Neural cell (in vitro differentiated cells): ENCODE measurements around the gene HMX1. TPM values are rescaled to one million over a fixed set of nuclear protein-coding genes. Genes with fewer than 3 reads are reported as not detected.

Source experiments
- H2AFZ ChIP-seq: fragments of 200-600, 300-800 bp; sonication (generic), shearing (Covaris generic); 2 replicates; pipeline ENCODE4 v1.6.0; 2014; ENCODE audit warnings: low read depth, mild to moderate bottlenecking, antibody characterized with exemption, low read length, moderate library complexity
- H3F3A ChIP-seq: fragments of 200-600 bp; shearing (Covaris generic); 2 replicates; pipeline ENCODE4 v1.6.1; 2016; ENCODE audit warnings: mild to moderate bottlenecking, moderate library complexity, mixed read lengths, antibody characterized with exemption, low read length; ENCODE audit not compliant: insufficient read depth, poor library complexity, severe bottlenecking
- H3K27ac ChIP-seq: fragments of 200-600, 300-800 bp; sonication (generic), shearing (Covaris generic); 2 replicates; pipeline ENCODE4 v1.5.1; 2014; ENCODE audit warnings: mild to moderate bottlenecking, low read length, moderate library complexity
- H3K27me3 ChIP-seq: fragments of 300-800, 200-600 bp; sonication (generic), shearing (Covaris generic); 2 replicates; pipeline ENCODE4 v1.6.0; 2014; ENCODE audit warnings: mild to moderate bottlenecking, low read depth, low read length, moderate library complexity; ENCODE audit not compliant: insufficient read depth
- H3K36me3 ChIP-seq: fragments of 300-800, 200-600 bp; sonication (generic), shearing (Covaris generic); 2 replicates; pipeline ENCODE4 v1.5.1; 2014; ENCODE audit warnings: mild to moderate bottlenecking, antibody characterized with exemption, low read length, moderate library complexity; ENCODE audit not compliant: insufficient read depth
- H3K4me2 ChIP-seq: fragments of 300-800, 200-600 bp; sonication (generic), shearing (Covaris generic); 2 replicates; pipeline ENCODE4 v1.6.0; 2014; ENCODE audit warnings: mild to moderate bottlenecking, low read length
- H3K4me3 ChIP-seq: fragments of 300-800, 200-600 bp; sonication (generic), shearing (Covaris generic); 2 replicates; pipeline ENCODE4 v1.5.1; 2014; ENCODE audit warnings: mild to moderate bottlenecking, low read length, moderate library complexity
- H3K79me2 ChIP-seq: fragments of 200-600 bp; shearing (Covaris generic); replicated peaks from 2 replicates; pipeline ENCODE4 v1.6.0; 2014; ENCODE audit warnings: mild to moderate bottlenecking, low read length, moderate library complexity; ENCODE audit not compliant: insufficient read depth
- H3K9ac ChIP-seq: fragments of 300-800, 200-600 bp; sonication (generic), shearing (Covaris generic); 2 replicates; pipeline ENCODE4 v1.6.1; 2016; ENCODE audit warnings: mild to moderate bottlenecking, low read length, mixed read lengths
- H3K9me2 ChIP-seq: fragments of 200-600 bp; shearing (Covaris generic); 2 replicates; pipeline ENCODE4 v1.6.1; 2016; ENCODE audit warnings: mild to moderate bottlenecking, low read length, mixed read lengths; ENCODE audit not compliant: insufficient read depth
- H3K9me3 ChIP-seq: fragments of 200-600, 300-800 bp; sonication (generic), shearing (Covaris generic); 2 replicates; pipeline ENCODE4 v1.6.1; 2016; ENCODE audit warnings: mild to moderate bottlenecking, mixed run types, low read length, moderate library complexity, mixed read lengths
- H4K20me1 ChIP-seq: fragments of 200-600 bp; shearing (Covaris generic); 2 replicates; pipeline ENCODE4 v1.6.1; 2016; ENCODE audit warnings: mild to moderate bottlenecking, mixed run types; ENCODE audit not compliant: insufficient read depth
- CTCF ChIP-seq: fragments of 450-650 bp; IDR thresholded peaks from 2 replicates; pipeline ENCODE4 v1.5.1; 2014; ENCODE audit warnings: antibody characterized with exemption, mild to moderate bottlenecking, moderate library complexity; ENCODE audit not compliant: poor library complexity, severe bottlenecking
- EP300 ChIP-seq: fragments of 450-650 bp; conservative IDR thresholded peaks from 2 replicates; pipeline ENCODE4 v1.6.1; 2014; ENCODE audit warnings: antibody characterized with exemption, mild to moderate bottlenecking, moderate library complexity; ENCODE audit not compliant: poor library complexity, severe bottlenecking
- EZH2 ChIP-seq: fragments of 200-600, 300-800 bp; shearing (Covaris generic), sonication (generic); IDR thresholded peaks from 2 replicates; pipeline ENCODE4 v1.6.1; 2014; ENCODE audit warnings: antibody characterized with exemption, low read length, borderline replicate concordance, mild to moderate bottlenecking; ENCODE audit not compliant: insufficient read depth, poor library complexity, severe bottlenecking
- MXI1 ChIP-seq: fragments of 450-650 bp; conservative IDR thresholded peaks from 2 replicates; pipeline ENCODE4 v1.6.1; 2014; ENCODE audit warnings: antibody characterized with exemption, mild to moderate bottlenecking; ENCODE audit not compliant: poor library complexity, severe bottlenecking
- POLR2AphosphoS5 ChIP-seq: IDR thresholded peaks from 2 replicates; pipeline ENCODE4 v1.6.1; 2012
- RAD21 ChIP-seq: fragments of 450-650 bp; conservative IDR thresholded peaks from 2 replicates; pipeline ENCODE4 v1.6.1; 2014; ENCODE audit warnings: antibody characterized with exemption, mild to moderate bottlenecking, moderate library complexity
- REST ChIP-seq: IDR thresholded peaks from 2 replicates; pipeline ENCODE4 v1.6.1; 2012; ENCODE audit warnings: borderline replicate concordance
- SMC3 ChIP-seq: fragments of 450-650 bp; conservative IDR thresholded peaks from 2 replicates; pipeline ENCODE4 v1.6.1; 2014; ENCODE audit warnings: antibody characterized with exemption, mild to moderate bottlenecking, moderate library complexity; ENCODE audit not compliant: poor library complexity
- TAF1 ChIP-seq: IDR thresholded peaks from 2 replicates; pipeline ENCODE4 v1.6.1; 2012; ENCODE audit warnings: low read depth
- polyA plus RNA-seq: library from polyadenylated mRNA; depleted of rRNA; stranded (reverse); fragments of >200 nt; gene quantifications from 2 replicates; pipeline ENCODE4 v1.2.3, GENCODE V29; 2014

Gene HMX1
- polyA plus RNA-seq, 1 donor from 2014 or later, result 0.89 TPM

- no peak overlapping the region for H2AFZ ChIP-seq
- no peaks in the 10 kb centered on the region for H4K20me1 ChIP-seq
- no peak overlapping the region for H3K27ac ChIP-seq
- no peak overlapping the region for H3K9ac ChIP-seq
- no peak overlapping the region for H3K4me2 ChIP-seq
- H3K27me3 ChIP-seq, result no peaks in the 10 kb centered on the region
- peaks cover 3% of the 10 kb centered on the region for H3K9me3 ChIP-seq
- no peaks in the 10 kb centered on the region for H3K79me2 ChIP-seq
- H3K36me3 ChIP-seq, result no peaks in the 10 kb centered on the region
- TF ChIP-seq RAD21 (no peak), TAF1 (no peak), EZH2 (no peak), POLR2AphosphoS5 (no peak), SMC3 (no peak), CTCF (no peak), EP300 (no peak), MXI1 (no peak), REST (no peak)
- H3F3A ChIP-seq, result no peaks in the 10 kb centered on the region
- no peak overlapping the region for H3K4me3 ChIP-seq
- H3K9me2 ChIP-seq, result no peaks in the 10 kb centered on the region
Observed at GRCh38 chr4:8828869-8829268, 42.8 kb downstream of the HMX1 start.

GRCh38 chr4:8821151-8821950 is 50.3 kb downstream of the HMX1 start:
- Histone ChIP-seq H3F3A (no peaks in the 10 kb centered on the region), H3K27me3 (no peaks in the 10 kb centered on the region), H3K27ac (no peak overlapping the region), H2AFZ (no peak overlapping the region), H3K9me3 (no peaks in the 10 kb centered on the region), H3K79me2 (no peaks in the 10 kb centered on the region), H4K20me1 (no peaks in the 10 kb centered on the region), H3K9me2 (no peaks in the 10 kb centered on the region), H3K36me3 (no peaks in the 10 kb centered on the region), H3K9ac (no peak overlapping the region), H3K4me3 (no peak overlapping the region), H3K4me2 (no peak overlapping the region)
- TF ChIP-seq CTCF, result no peak
